Activated CD4-positive, alpha-beta memory T cell treated with anti-CD3 and anti-CD28 coated beads, Interleukin-2, amount 10 ng/mL, durations not matched to agents 7 days and 5 days (primary cell): ENCODE results near the gene HBA1. TPM values are rescaled to one million over a fixed set of nuclear protein-coding genes. Genes with fewer than 3 reads are reported as not detected.

Experiments used
- CTCF ChIA-PET: fragments of 350-600 bp; sonication (Branson Sonifier 250); formaldehyde crosslinking; loops from one replicate; lab custom pipeline; 2021; ENCODE audit warnings: antibody characterized with exemption, inconsistent platforms; lab: Charles Lee
- POLR2A ChIA-PET: fragments of 350-600 bp; sonication (Branson Sonifier 250); formaldehyde crosslinking; loops from one replicate; lab custom pipeline; 2021; ENCODE audit warnings: antibody characterized with exemption; lab: Charles Lee
- DNase-seq: peaks from one replicate; pipeline ENCODE4 v3.0.0-alpha.2; 2020
- H3K27ac Mint-ChIP-seq: one replicate; pipeline ENCODE4 v1.8.0; 2021; ENCODE audit warnings: mild to moderate bottlenecking, mixed read lengths
- H3K27me3 Mint-ChIP-seq: one replicate; pipeline ENCODE4 v1.8.0; 2021; ENCODE audit warnings: mixed read lengths
- H3K36me3 Mint-ChIP-seq: one replicate; pipeline ENCODE4 v1.8.0; 2021; ENCODE audit warnings: low read depth, mixed read lengths
- H3K4me1 Mint-ChIP-seq: one replicate; pipeline ENCODE4 v1.8.0; 2021; ENCODE audit warnings: mixed read lengths
- H3K4me3 Mint-ChIP-seq: one replicate; pipeline ENCODE4 v1.8.0; 2021; ENCODE audit warnings: mild to moderate bottlenecking, mixed read lengths
- H3K9me3 Mint-ChIP-seq: one replicate; pipeline ENCODE4 v1.8.0; 2021; ENCODE audit warnings: mixed read lengths
- total RNA-seq, 2 experiments: library from RNA; stranded (reverse); gene quantifications; one replicate each; pipeline ENCODE4 v1.2.3, GENCODE V29; 2021

HBA1 gene
- total RNA-seq, 2 experiments from 2014 or later, result not detected

- Mint-ChIP-seq H3K4me3 (no peak overlapping the region), H3K9me3 (no peaks in the 10 kb centered on the region), H3K4me1 (peaks cover 7% of the 10 kb centered on the region), H3K36me3 (peaks cover 7% of the 10 kb centered on the region), H3K27me3 (peaks cover 23% of the 10 kb centered on the region), H3K27ac (no peak overlapping the region)
- POLR2A ChIA-PET, result no interaction called here
- DNase-seq, result no peak
- CTCF ChIA-PET, result interaction anchor here (0.6 to 3.9 kb wide), 11 partner anchors 9 to 162 kb away, joined by 3 to 24 read pairs (median 3); no protein-coding TSS in a partner anchor
Observed at GRCh38 chr16:181565-182021, 5.1 kb downstream of the HBA1 start.

DNA sequence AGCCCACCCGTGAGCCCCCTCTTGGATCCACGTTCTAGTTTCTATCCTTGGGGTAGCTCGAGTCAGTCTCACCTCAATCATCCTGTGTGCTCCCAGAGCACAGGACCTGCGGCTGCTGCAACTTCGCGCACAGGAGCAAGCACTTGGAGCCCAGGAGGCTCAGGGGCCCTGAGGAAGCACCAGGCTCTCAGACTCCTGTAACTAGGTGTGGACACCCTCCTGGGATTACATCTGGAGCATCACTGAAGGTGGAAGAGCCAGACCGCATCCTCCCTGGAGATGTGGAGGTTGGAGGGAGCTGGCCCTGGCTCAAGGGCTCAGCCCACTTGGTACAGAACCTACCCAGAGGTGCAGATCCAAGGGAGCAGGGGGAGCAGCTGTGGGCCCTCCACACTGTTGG is 6.5 kb downstream of the HBA1 start:
- peaks cover 12% of the 10 kb centered on the region for H3K36me3 Mint-ChIP-seq
- peaks cover 16% of the 10 kb centered on the region for H3K27me3 Mint-ChIP-seq
- H3K27ac Mint-ChIP-seq, result no peak overlapping the region
- H3K4me1 Mint-ChIP-seq, result peaks cover 5% of the 10 kb centered on the region
- no peaks in the 10 kb centered on the region for H3K9me3 Mint-ChIP-seq
- ChIA-PET POLR2A (no interaction called here), CTCF (interaction anchor here (0.7 to 3.9 kb wide), 5 partner anchors 77 to 1761 kb away, joined by 3 to 24 read pairs (median 3); no protein-coding TSS in a partner anchor)
- no peak for DNase-seq
- no peak overlapping the region for H3K4me3 Mint-ChIP-seq

GRCh38 chr16:185213-185612 is 8.7 kb downstream of the HBA1 start:
- Mint-ChIP-seq H3K4me1 (peaks cover 7% of the 10 kb centered on the region), H3K36me3 (peaks cover 31% of the 10 kb centered on the region), H3K4me3 (no peak overlapping the region), H3K27ac (no peak overlapping the region), H3K27me3 (no peaks in the 10 kb centered on the region), H3K9me3 (no peaks in the 10 kb centered on the region)
- ChIA-PET CTCF (no interaction called here), POLR2A (no interaction called here)
- DNase-seq, result no peak

DNA sequence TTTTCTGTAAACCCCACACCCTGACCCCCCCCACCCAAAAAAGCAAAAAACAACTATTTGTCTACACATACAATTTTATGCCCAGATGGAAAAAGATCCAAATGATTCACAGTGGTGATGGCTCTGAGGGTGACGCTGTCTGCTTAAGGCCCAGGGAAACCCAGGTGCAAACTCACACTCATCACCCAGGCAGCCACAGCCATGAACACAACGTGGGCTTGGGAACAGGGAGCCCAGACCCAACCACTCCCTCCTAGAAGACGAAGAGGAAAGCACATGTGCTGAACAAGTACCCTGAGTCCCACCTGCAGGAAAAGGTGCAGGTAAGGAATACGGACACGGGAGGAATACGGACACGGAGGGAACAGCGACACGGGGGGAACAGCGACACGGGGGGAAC is 9.2 kb downstream of the HBA1 start:
- peaks cover 34% of the 10 kb centered on the region for H3K36me3 Mint-ChIP-seq
- DNase-seq, result no peak
- H3K27ac Mint-ChIP-seq, result no peak overlapping the region
- ChIA-PET CTCF (no interaction called here), POLR2A (no interaction called here)
- H3K4me1 Mint-ChIP-seq, result peaks cover 7% of the 10 kb centered on the region
- H3K4me3 Mint-ChIP-seq, result no peak overlapping the region
- no peaks in the 10 kb centered on the region for H3K27me3 Mint-ChIP-seq
- no peaks in the 10 kb centered on the region for H3K9me3 Mint-ChIP-seq

DNA sequence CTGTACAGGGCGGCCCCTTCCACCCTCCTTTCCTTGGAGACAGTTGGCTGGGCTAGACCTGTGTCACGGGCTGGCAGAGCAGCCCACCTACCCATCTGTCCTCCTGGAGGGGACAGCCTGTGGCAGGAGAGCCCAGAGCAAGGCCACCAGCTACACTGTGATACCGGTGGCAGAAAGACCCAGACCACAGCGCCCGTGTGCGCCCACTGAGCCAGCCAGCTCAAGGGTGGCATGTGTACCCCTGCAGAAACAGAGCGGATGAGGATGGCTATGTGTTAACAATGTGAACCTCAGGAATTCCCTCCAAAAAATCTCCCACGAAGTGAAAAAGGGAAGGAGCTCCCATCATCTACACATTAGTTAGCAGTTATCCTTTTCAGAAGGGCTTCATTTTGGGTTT is 10.8 kb downstream of the HBA1 start:
- Mint-ChIP-seq H3K9me3 (no peaks in the 10 kb centered on the region), H3K36me3 (peaks cover 46% of the 10 kb centered on the region), H3K4me3 (no peak overlapping the region), H3K4me1 (peaks cover 4% of the 10 kb centered on the region), H3K27me3 (no peaks in the 10 kb centered on the region), H3K27ac (no peak overlapping the region)
- no peak for DNase-seq
- CTCF ChIA-PET, result interaction anchor here (1.1 to 1.7 kb wide), 2 partner anchors 80 to 129 kb away, joined by 4 read pairs; no protein-coding TSS in a partner anchor
- POLR2A ChIA-PET, result no interaction called here

DNA sequence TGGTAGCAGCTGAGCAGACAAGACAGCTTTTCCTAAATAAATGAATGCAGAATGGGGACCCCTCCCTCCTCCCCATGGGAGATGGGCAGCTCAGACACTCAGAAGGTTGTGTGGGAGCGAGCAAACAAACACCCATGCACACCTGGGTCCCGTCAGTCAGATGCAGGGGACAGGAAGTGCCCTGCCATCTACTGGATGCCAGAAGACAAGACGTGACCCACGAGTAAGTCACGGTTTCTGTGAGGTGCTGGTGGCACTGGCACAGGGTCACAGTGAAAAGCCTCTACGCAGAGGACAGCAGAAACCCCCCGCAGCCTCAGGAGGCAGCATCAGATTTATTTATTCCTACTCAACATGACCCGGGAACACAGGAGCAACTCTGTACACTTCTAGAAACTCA is 12.2 kb downstream of the HBA1 start:
- no peaks in the 10 kb centered on the region for H3K27me3 Mint-ChIP-seq
- no peak overlapping the region for H3K4me3 Mint-ChIP-seq
- peaks cover 4% of the 10 kb centered on the region for H3K4me1 Mint-ChIP-seq
- peaks cover 52% of the 10 kb centered on the region for H3K36me3 Mint-ChIP-seq
- H3K9me3 Mint-ChIP-seq, result no peaks in the 10 kb centered on the region
- POLR2A ChIA-PET, result no interaction called here
- CTCF ChIA-PET, result interaction anchor here (1.1 to 1.7 kb wide), 3 partner anchors 82 to 161 kb away, joined by 3 to 4 read pairs (median 4); no protein-coding TSS in a partner anchor
- no peak overlapping the region for H3K27ac Mint-ChIP-seq
- DNase-seq, result peak; percentile 34

GRCh38 chr16:189604-190186 is 13.2 kb downstream of the HBA1 start:
- no peak overlapping the region for H3K4me3 Mint-ChIP-seq
- CTCF ChIA-PET, result no interaction called here
- peaks cover 4% of the 10 kb centered on the region for H3K4me1 Mint-ChIP-seq
- DNase-seq, result no peak
- no peaks in the 10 kb centered on the region for H3K9me3 Mint-ChIP-seq
- POLR2A ChIA-PET, result no interaction called here
- no peaks in the 10 kb centered on the region for H3K27me3 Mint-ChIP-seq
- no peak overlapping the region for H3K27ac Mint-ChIP-seq
- H3K36me3 Mint-ChIP-seq, result peaks cover 58% of the 10 kb centered on the region

GRCh38 chr16:191831-192230 is 15.4 kb downstream of the HBA1 start:
- H3K9me3 Mint-ChIP-seq, result no peaks in the 10 kb centered on the region
- CTCF ChIA-PET, result interaction anchor here (0.6 to 1.5 kb wide), 2 partner anchors 126 to 159 kb away, joined by 3 read pairs; no protein-coding TSS in a partner anchor
- POLR2A ChIA-PET, result interaction anchor here (1.6 kb wide), 1 partner anchor 37 kb away, joined by 4 read pairs; no protein-coding TSS in a partner anchor
- H3K27me3 Mint-ChIP-seq, result no peaks in the 10 kb centered on the region
- DNase-seq, result no peak
- peaks cover 4% of the 10 kb centered on the region for H3K4me1 Mint-ChIP-seq
- peaks cover 58% of the 10 kb centered on the region for H3K36me3 Mint-ChIP-seq
- no peak overlapping the region for H3K27ac Mint-ChIP-seq
- H3K4me3 Mint-ChIP-seq, result no peak overlapping the region

GRCh38 chr16:192686-193085 is 16.2 kb downstream of the HBA1 start:
- Mint-ChIP-seq H3K4me3 (no peak overlapping the region), H3K27ac (no peak overlapping the region), H3K36me3 (peaks cover 57% of the 10 kb centered on the region), H3K27me3 (no peaks in the 10 kb centered on the region), H3K9me3 (no peaks in the 10 kb centered on the region), H3K4me1 (peaks cover 4% of the 10 kb centered on the region)
- DNase-seq, result no peak
- POLR2A ChIA-PET, result interaction anchor here (1.6 kb wide), 1 partner anchor 36 kb away, joined by 4 read pairs; no protein-coding TSS in a partner anchor
- CTCF ChIA-PET, result interaction anchor here (1.1 to 1.5 kb wide), 2 partner anchors 11 to 127 kb away, joined by 3 read pairs; no protein-coding TSS in a partner anchor

DNA sequence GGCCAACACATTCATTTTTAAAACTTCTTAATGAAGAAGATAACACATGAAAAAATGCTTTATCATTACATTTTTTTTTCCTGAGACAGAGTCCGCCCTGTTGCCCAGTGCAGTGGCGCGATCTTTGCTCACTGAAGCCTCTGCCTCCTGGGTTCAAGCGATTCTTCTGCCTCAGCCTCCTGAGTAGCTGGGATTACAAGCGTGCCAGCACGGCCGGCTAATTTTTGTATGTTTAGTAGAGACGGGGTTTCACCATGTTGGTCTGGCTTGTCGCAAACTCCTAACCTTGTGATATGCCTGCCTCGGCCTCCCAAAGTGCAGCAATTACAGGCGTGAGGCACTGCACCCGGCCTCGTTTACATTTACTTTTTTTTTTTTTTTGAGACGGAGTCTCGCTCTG is 17.0 kb downstream of the HBA1 start:
- Mint-ChIP-seq H3K4me3 (no peak overlapping the region), H3K9me3 (no peaks in the 10 kb centered on the region), H3K27me3 (no peaks in the 10 kb centered on the region), H3K4me1 (peaks cover 4% of the 10 kb centered on the region), H3K27ac (no peak overlapping the region), H3K36me3 (peaks cover 62% of the 10 kb centered on the region)
- ChIA-PET CTCF (interaction anchor here (0.6 to 1.5 kb wide), 4 partner anchors 12 to 169 kb away, joined by 3 read pairs; no protein-coding TSS in a partner anchor), POLR2A (interaction anchor here (1.6 kb wide), 1 partner anchor 35 kb away, joined by 4 read pairs; no protein-coding TSS in a partner anchor)
- no peak for DNase-seq

DNA sequence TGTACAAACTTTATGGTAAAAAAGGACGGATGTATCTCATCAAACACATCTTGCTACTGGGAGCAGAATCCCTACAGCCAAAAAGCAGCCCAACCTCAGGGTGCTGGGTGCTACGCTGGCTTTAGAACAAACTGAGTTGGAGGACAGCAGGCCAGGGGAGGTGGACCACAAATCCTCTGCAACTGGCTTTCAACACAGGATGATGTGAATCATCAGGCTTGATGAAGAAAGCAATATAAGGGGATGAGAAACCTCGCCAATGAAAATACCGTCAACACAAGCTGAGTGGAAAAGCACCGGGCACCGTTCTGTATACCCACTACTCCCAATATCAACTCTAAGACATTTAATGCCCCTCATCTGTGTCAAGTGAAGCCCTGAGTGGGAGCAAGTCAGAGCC is 18.0 kb downstream of the HBA1 start:
- no peak for DNase-seq
- POLR2A ChIA-PET, result no interaction called here
- H3K4me1 Mint-ChIP-seq, result no peaks in the 10 kb centered on the region
- peaks cover 59% of the 10 kb centered on the region for H3K36me3 Mint-ChIP-seq
- no peaks in the 10 kb centered on the region for H3K27me3 Mint-ChIP-seq
- no peak overlapping the region for H3K4me3 Mint-ChIP-seq
- H3K27ac Mint-ChIP-seq, result no peak overlapping the region
- no peaks in the 10 kb centered on the region for H3K9me3 Mint-ChIP-seq
- CTCF ChIA-PET, result interaction anchor here (1.2 kb wide), 1 partner anchor 129 kb away, joined by 3 read pairs; no protein-coding TSS in a partner anchor

GRCh38 chr16:200388-200787 is 23.9 kb downstream of the HBA1 start:
- ChIA-PET CTCF (no interaction called here), POLR2A (no interaction called here)
- no peaks in the 10 kb centered on the region for H3K27me3 Mint-ChIP-seq
- H3K4me1 Mint-ChIP-seq, result no peaks in the 10 kb centered on the region
- no peak for DNase-seq
- no peak overlapping the region for H3K27ac Mint-ChIP-seq
- H3K9me3 Mint-ChIP-seq, result no peaks in the 10 kb centered on the region
- peaks cover 45% of the 10 kb centered on the region for H3K36me3 Mint-ChIP-seq
- no peak overlapping the region for H3K4me3 Mint-ChIP-seq

DNA sequence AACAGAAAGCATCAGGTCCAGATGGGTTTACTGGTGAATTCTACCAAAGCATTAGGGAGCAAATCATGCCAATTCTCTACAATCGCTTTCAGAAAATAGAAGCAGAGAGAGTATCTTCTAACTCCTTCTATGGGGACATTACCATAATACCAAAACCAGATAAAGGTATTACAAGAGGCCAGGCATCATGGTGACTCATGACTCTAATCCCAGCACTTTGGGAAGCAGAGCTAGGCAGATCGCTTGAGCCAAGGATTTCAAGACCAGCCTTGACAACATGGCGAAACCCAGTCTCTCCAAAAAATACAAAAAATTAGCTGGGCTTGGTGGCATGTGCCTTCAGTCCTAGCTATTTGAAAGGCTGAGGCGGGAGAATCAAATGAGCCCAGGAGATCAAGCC is 26.8 kb downstream of the HBA1 start:
- Mint-ChIP-seq H3K4me3 (no peak overlapping the region), H3K27ac (no peak overlapping the region), H3K36me3 (peaks cover 46% of the 10 kb centered on the region)

More for the DNA sequence above, 26.8 kb downstream of the HBA1 start:
- Mint-ChIP-seq H3K27me3 (no peaks in the 10 kb centered on the region), H3K4me1 (peaks cover 3% of the 10 kb centered on the region), H3K9me3 (no peaks in the 10 kb centered on the region)
- CTCF ChIA-PET, result interaction anchor here (1.1 kb wide), 1 partner anchor 106 kb away, joined by 3 read pairs; no protein-coding TSS in a partner anchor
- POLR2A ChIA-PET, result no interaction called here
- no peak for DNase-seq
